ENCODE data around the gene SLC29A3. TPM values are rescaled to one million over a fixed set of nuclear protein-coding genes. Genes with fewer than 3 reads are reported as not detected.

The SLC29A3 gene
- total and polyA plus RNA-seq, 10 of the 15 experiments (the other 5 are each of a cell fraction or from before 2014, with no cell fraction given): 1.5 to 4.0 (median 2.7) TPM

- no peaks in the 10 kb centered on the region for H3K36me3 ChIP-seq (ENCODE audit: control insufficient read depth in 2 of 2, insufficient read depth in 2 of 2, low read length in 1 of 2)
- H3K9ac ChIP-seq (ENCODE audit: control insufficient read depth, insufficient read depth, low read length): no peak overlapping the region
- intact Hi-C loops (cut with micrococcal nuclease; ENCODE audit: unreplicated experiment): no loop called here
- DNase-seq (ENCODE audit: low read depth, low spot score): no peak
- no peak for ATAC-seq
- H3K27me3 ChIP-seq (replicated peaks in 1 of 2; ENCODE audit: control insufficient read depth in 2 of 2, insufficient read depth in 2 of 2, low read length in 1 of 2): peaks cover 20 to 29% of the 10 kb centered on the region in 2 experiments
- SMC1A ChIA-PET (ENCODE audit: uncharacterized antibody, unreplicated experiment): interaction anchor here (0.8 to 1.1 kb wide), 2 partner anchors 313 to 502 kb away, joined by 3 read pairs; no protein-coding TSS in a partner anchor
- no peaks in the 10 kb centered on the region for H3K79me2 ChIP-seq (ENCODE audit: control insufficient read depth, insufficient read depth, low read length)
- TF ChIP-seq RAD51 (IDR thresholded peaks at IDR 0.05) (no peak), SIN3A (IDR thresholded peaks at IDR 0.05; ENCODE audit: low read depth, low read length) (no peak), ZNF24 (IDR thresholded peaks at IDR 0.05) (no peak), YY1 (IDR thresholded peaks at IDR 0.05; ENCODE audit: low read depth, low read length) (no peak)
- POLR2A ChIA-PET: no interaction called here
- WGBS (ENCODE audit: insufficient coverage, insufficient replicate concordance, low lambda C conversion rate, missing lambda C conversion rate): 53% methylated on average over 11 of the region's 11 CpGs
- H3K4me1 ChIP-seq (ENCODE audit: control insufficient read depth, insufficient read depth, low read length): no peaks in the 10 kb centered on the region
- H2AFZ ChIP-seq (ENCODE audit: control insufficient read depth, low read depth, low read length): no peak overlapping the region
- CTCF ChIA-PET: interaction anchor here (0.9 to 1.8 kb wide), 3 partner anchors 11 to 79 kb away, joined by 4 read pairs; partner anchors contain the start of gene SLC29A3
- no peak overlapping the region for H3K4me2 ChIP-seq (ENCODE audit: control insufficient read depth, insufficient read depth)
- H3K4me3 ChIP-seq: no peak overlapping the region
- no peaks in the 10 kb centered on the region for H3K9me3 ChIP-seq (replicated peaks; ENCODE audit: control insufficient read depth, insufficient read depth, low read length)
- H3K27ac ChIP-seq (ENCODE audit: control insufficient read depth, insufficient read depth): no peak overlapping the region
- no TSS peak for BruUV-seq (replicated peaks)
- peaks cover 3% of the 10 kb centered on the region; the same call in 1 of the 2 replicates for H4K20me1 ChIP-seq (ENCODE audit: control insufficient read depth, insufficient read depth)
- RAD21 ChIA-PET (ENCODE audit: unreplicated experiment): no interaction called here
- FAIRE-seq: no peak
- in situ Hi-C loops (cut with MboI): no loop called here
These were observed 76.0 kb downstream of the SLC29A3 start for GRCh38 chr10:71394926-71395562.

- in situ Hi-C loops (cut with MboI) (no loop called here), intact Hi-C loops (cut with micrococcal nuclease; ENCODE audit: unreplicated experiment) (no loop called here)
- RAD21 ChIA-PET (ENCODE audit: unreplicated experiment): interaction anchor here (1.0 to 1.4 kb wide), 2 partner anchors 173 to 313 kb away, joined by 3 to 6 read pairs; no protein-coding TSS in a partner anchor
- CTCF ChIA-PET: interaction anchor here (0.7 to 1.8 kb wide), 5 partner anchors 11 to 309 kb away, joined by 3 to 4 read pairs (median 4); partner anchors contain the start of gene SLC29A3
- H3K36me3 ChIP-seq (ENCODE audit: control insufficient read depth in 2 of 2, insufficient read depth in 2 of 2, low read length in 1 of 2): no peaks in the 10 kb centered on the region
- POLR2A ChIA-PET: no interaction called here
- ATAC-seq (no peak), DNase-seq (ENCODE audit: low read depth, low spot score) (no peak), FAIRE-seq (no peak)
- no peak overlapping the region for H3K27ac ChIP-seq (ENCODE audit: control insufficient read depth, insufficient read depth)
- peaks cover 22 to 30% of the 10 kb centered on the region in 2 experiments for H3K27me3 ChIP-seq (replicated peaks in 1 of 2; ENCODE audit: control insufficient read depth in 2 of 2, insufficient read depth in 2 of 2, low read length in 1 of 2)
- H3K4me3 ChIP-seq: no peak overlapping the region
- TF ChIP-seq SMC3 (IDR thresholded peaks at IDR 0.05; ENCODE audit: borderline replicate concordance, low read length) (no peak), CTCF (IDR thresholded peaks at IDR 0.05 in 2 of 3, conservative IDR thresholded peaks at IDR 0.05 in 1 of 3; ENCODE audit: control insufficient read depth in 2 of 3, extremely low read depth in 1 of 3, insufficient read depth in 1 of 3, low read depth in 3 of 3, low read length in 3 of 3) (0 out of 6 replicates have a peak, but pooled peaks of 1 of the 3 experiments have one; percentile 16), POU2F2 (IDR thresholded peaks at IDR 0.05; ENCODE audit: borderline replicate concordance, low read depth, low read length) (no peak), RELA (IDR thresholded peaks at IDR 0.05; ENCODE audit: borderline replicate concordance, partially characterized antibody) (no peak)
- H3K9ac ChIP-seq (ENCODE audit: control insufficient read depth, insufficient read depth, low read length): no peak overlapping the region
- SMC1A ChIA-PET (ENCODE audit: uncharacterized antibody, unreplicated experiment): interaction anchor here (0.8 to 1.1 kb wide), 2 partner anchors 313 to 501 kb away, joined by 3 read pairs; no protein-coding TSS in a partner anchor
- BruUV-seq (replicated peaks): no TSS peak
- H3K4me2 ChIP-seq (ENCODE audit: control insufficient read depth, insufficient read depth): no peak overlapping the region
- H3K9me3 ChIP-seq (replicated peaks; ENCODE audit: control insufficient read depth, insufficient read depth, low read length): no peaks in the 10 kb centered on the region
- peaks cover 3% of the 10 kb centered on the region; the same call in 1 of the 2 replicates for H4K20me1 ChIP-seq (ENCODE audit: control insufficient read depth, insufficient read depth)
- H2AFZ ChIP-seq (ENCODE audit: control insufficient read depth, low read depth, low read length): no peak overlapping the region
- H3K4me1 ChIP-seq (ENCODE audit: control insufficient read depth, insufficient read depth, low read length): no peaks in the 10 kb centered on the region
- WGBS (ENCODE audit: insufficient coverage, insufficient replicate concordance, low lambda C conversion rate, missing lambda C conversion rate): 40% methylated on average over 4 of the region's 4 CpGs
- H3K79me2 ChIP-seq (ENCODE audit: control insufficient read depth, insufficient read depth, low read length): no peaks in the 10 kb centered on the region
These were observed 76.6 kb downstream of the SLC29A3 start for GRCh38 chr10:71395621-71396020.

Measured in GM12878 (cell line).